Right lung (tissue), 5 donors: ENCODE measurements around the gene VSIG10L. TPM values are rescaled to one million over a fixed set of nuclear protein-coding genes. Genes with fewer than 3 reads are reported as not detected.

Experiments used
- polyA plus RNA-seq, 5 donors: library from polyadenylated mRNA; unstranded; fragments of 120-200 nt; gene quantifications; one replicate each; pipeline versions ENCODE4 v1.2.1 to v1.2.3, GENCODE V29; 2013; ENCODE audit warnings: inconsistent platforms in 1 of 5, low replicate concordance in 1 of 5; ENCODE audit not compliant: insufficient read length in 5 of 5, insufficient read depth in 1 of 5

Gene VSIG10L
- polyA plus RNA-seq, 5 donors: 3.2 to 5.3 (median 3.8) TPM

Other genes with a start within 250 kb of the VSIG10L start
- 1 to 10 TPM; 1.7 to 4.4 (median 2.2) TPM for gene CTU1, start 233.7 kb downstream of the VSIG10L start, polyA plus RNA-seq
- gene SIGLEC9, start 217.2 kb downstream of the VSIG10L start, polyA plus RNA-seq: 1 to 10 TPM in 2 of 5 donors, under 1 TPM in 3; 0.64 to 1.3 (median 0.84) TPM
- under 1 TPM; 0.54 to 0.82 (median 0.66) TPM for gene SIGLEC7, start 199.8 kb downstream of the VSIG10L start, polyA plus RNA-seq
- 1 to 10 TPM; 2.5 to 4.2 (median 3.5) TPM for gene CD33, start 117.1 kb downstream of the VSIG10L start, polyA plus RNA-seq
- gene SIGLECL1, start 91.1 kb downstream of the VSIG10L start, polyA plus RNA-seq: not detected
- 1 to 10 TPM in 4 of 5 donors, under 1 TPM in 1; 0.63 to 2.5 (median 2.1) TPM for gene IGLON5, start 30.5 kb downstream of the VSIG10L start, polyA plus RNA-seq
- 10 to 100 TPM; 37.7 to 56.2 (median 43.0) TPM for gene ETFB, start 24.2 kb upstream of the VSIG10L start, polyA plus RNA-seq
- 1 to 10 TPM in 4 of 5 donors, under 1 TPM in 1; 0.83 to 2.2 (median 1.6) TPM for gene CLDND2, start 26.9 kb upstream of the VSIG10L start, polyA plus RNA-seq
- gene NKG7, start 30.5 kb upstream of the VSIG10L start, polyA plus RNA-seq: 1 to 10 TPM; 3.2 to 8.0 (median 5.7) TPM
- not detected for gene LIM2, start 45.8 kb upstream of the VSIG10L start, polyA plus RNA-seq
- gene C19orf84, start 48.5 kb upstream of the VSIG10L start, polyA plus RNA-seq: under 1 TPM; 0.12 to 0.28 (median 0.23) TPM
- gene SIGLEC10, start 75.5 kb upstream of the VSIG10L start, polyA plus RNA-seq: 1 to 10 TPM in 4 of 5 donors, under 1 TPM in 1; 0.91 to 1.7 (median 1.4) TPM
- under 1 TPM in 2 of 5 donors, not detected in 3; 0.05 to 0.06 TPM for gene SIGLEC8, start 116.3 kb upstream of the VSIG10L start, polyA plus RNA-seq
- not detected for gene CEACAM18, start 136.4 kb upstream of the VSIG10L start, polyA plus RNA-seq
- gene SIGLEC12, start 159.7 kb upstream of the VSIG10L start, polyA plus RNA-seq: under 1 TPM in 2 of 5 donors, not detected in 3; 0.28 to 0.49 TPM
- under 1 TPM in 4 of 5 donors, not detected in 1; 0.13 to 0.32 (median 0.23) TPM for gene SIGLEC6, start 189.5 kb upstream of the VSIG10L start, polyA plus RNA-seq
- 10 to 100 TPM; 11.1 to 22.4 (median 19.3) TPM for gene ZNF175, start 229.1 kb upstream of the VSIG10L start, polyA plus RNA-seq